DMS79 (cell line): Measurements from ENCODE around the gene ATP1A3.
"Not testable (repeated sequence)": the region's sequence is repeated elsewhere in the genome, so short reads cannot be mapped to it uniquely, and the experiment has no call there.

Experiments used
- DNase-seq: peaks from one replicate; lab custom pipeline; 2025; lab: John Stamatoyannopoulos, UW

The ATP1A3 gene

GRCh38 chr19:41993612-41994483, at the start of gene ATP1A3:
TSS of gene ATP1A3 (minus strand) at chr19:41994230. CDS start at chr19:41994076, 154 bp downstream.
- DNase-seq: peak; percentile 29

GRCh38 chr19:42042455-42043170, 48.6 kb upstream of the ATP1A3 start:
- DNase-seq: no peak

- not testable (repeated sequence) for DNase-seq
These were observed 46.5 kb upstream of the ATP1A3 start for GRCh38 chr19:42040491-42040890.

GRCh38 chr19:42040031-42040430, 46.0 kb upstream of the ATP1A3 start:
- no peak for DNase-seq

- DNase-seq: peak; percentile 79
These were observed 44.6 kb upstream of the ATP1A3 start for GRCh38 chr19:42038666-42039065.

- no peak for DNase-seq
These were observed 43.6 kb upstream of the ATP1A3 start for GRCh38 chr19:42037649-42038048.

GRCh38 chr19:42034640-42035391, 40.8 kb upstream of the ATP1A3 start:
- not testable (repeated sequence) for DNase-seq

- DNase-seq: no peak
These were observed 39.4 kb upstream of the ATP1A3 start for GRCh38 chr19:42033413-42033812.

GRCh38 chr19:42032431-42032830, 38.4 kb upstream of the ATP1A3 start:
- DNase-seq: peak; percentile 96

- DNase-seq: no peak
These were observed 36.8 kb upstream of the ATP1A3 start for GRCh38 chr19:42030645-42031440.

GRCh38 chr19:42028304-42029216, 34.5 kb upstream of the ATP1A3 start:
- DNase-seq: no peak

GRCh38 chr19:42024622-42025111, 30.6 kb upstream of the ATP1A3 start:
- no peak for DNase-seq

GRCh38 chr19:42023943-42024260, 29.9 kb upstream of the ATP1A3 start:
- no peak for DNase-seq

GRCh38 chr19:42023121-42023942, 29.3 kb upstream of the ATP1A3 start:
- no peak for DNase-seq

- DNase-seq: no peak
These were observed 28.6 kb upstream of the ATP1A3 start for GRCh38 chr19:42022616-42023015.

- no peak for DNase-seq
These were observed 27.2 kb upstream of the ATP1A3 start for GRCh38 chr19:42021185-42021584.

GRCh38 chr19:42018503-42019193, 24.6 kb upstream of the ATP1A3 start:
- DNase-seq: no peak

GRCh38 chr19:42017040-42017439, 23.0 kb upstream of the ATP1A3 start:
- no peak for DNase-seq

- not testable (repeated sequence) for DNase-seq
These were observed 18.7 kb upstream of the ATP1A3 start for GRCh38 chr19:42012747-42013146.
